Activated CD4-positive, alpha-beta T cell treated with anti-CD3 and anti-CD28 coated beads for 36 hours (primary cell): ENCODE data around the gene ABLIM1. TPM values are rescaled to one million over a fixed set of nuclear protein-coding genes. Genes with fewer than 3 reads are reported as not detected.
A peak's percentile ranks its signal among the peaks of the same experiment; 100 is the strongest.

ENCODE experiments used
- ATAC-seq: fragments of 200-7000 bp; cut with Tn5 transposase; one replicate; pipeline ENCODE4 v1.10.0; 2021; ENCODE audit warnings: mild to moderate bottlenecking, moderate library complexity
- CTCF ChIA-PET: fragments of 350-600 bp; sonication (Branson Sonifier 250); formaldehyde crosslinking; loops from one replicate; lab custom pipeline; 2021; ENCODE audit warnings: antibody characterized with exemption; lab: Charles Lee
- POLR2A ChIA-PET: fragments of 350-600 bp; sonication (Branson Sonifier 250); formaldehyde crosslinking; loops from one replicate; lab custom pipeline; 2021; ENCODE audit warnings: antibody characterized with exemption, inconsistent platforms; lab: Charles Lee
- DNase-seq: peaks from one replicate; pipeline ENCODE4 v3.0.0-alpha.2; 2020
- H3K27ac Mint-ChIP-seq: one replicate; pipeline ENCODE4 v1.8.0; 2021; ENCODE audit warnings: mixed read lengths
- H3K27me3 Mint-ChIP-seq: one replicate; pipeline ENCODE4 v1.8.0; 2021; ENCODE audit warnings: mixed read lengths
- H3K36me3 Mint-ChIP-seq: one replicate; pipeline ENCODE4 v1.8.0; 2021; ENCODE audit warnings: low read depth, mixed read lengths
- H3K4me1 Mint-ChIP-seq: one replicate; pipeline ENCODE4 v1.8.0; 2021; ENCODE audit warnings: mixed read lengths
- H3K4me3 Mint-ChIP-seq: one replicate; pipeline ENCODE4 v1.8.0; 2021; ENCODE audit warnings: mild to moderate bottlenecking, moderate library complexity, mixed read lengths
- H3K9me3 Mint-ChIP-seq: one replicate; pipeline ENCODE4 v1.8.0; 2021; ENCODE audit warnings: low read depth, mixed read lengths
- intact Hi-C, 2 experiments: fragments of 100-400 bp; cut with DNase I in 1 of 2; cut with micrococcal nuclease in 1 of 2; formaldehyde crosslinking; loops; one replicate each; pipeline versions ENCODE4 v1.14.2 to v1.15.1; 2022 to 2024; cut with DNase I, micrococcal nuclease
- total RNA-seq, 2 experiments: library from RNA; stranded (reverse); gene quantifications; one replicate each; pipeline ENCODE4 v1.2.3, GENCODE V29; 2021

The ABLIM1 gene
- total RNA-seq, 2 experiments from 2014 or later = 152 to 166 TPM

- intact Hi-C loops = no loop called here
- Mint-ChIP-seq H3K27me3 (peaks cover 8% of the 10 kb centered on the region), H3K9me3 (no peaks in the 10 kb centered on the region), H3K4me1 (peaks cover 9% of the 10 kb centered on the region), H3K4me3 (no peak overlapping the region), H3K36me3 (no peaks in the 10 kb centered on the region), H3K27ac (peak overlapping the region; percentile 58)
- CTCF ChIA-PET = interaction anchor here (0.8 to 2.0 kb wide), 4 partner anchors 9 to 84 kb away, joined by 3 to 10 read pairs (median 4); no protein-coding TSS in a partner anchor
- POLR2A ChIA-PET = no interaction called here
- ATAC-seq = peak; percentile 88
- peak; percentile 29 for DNase-seq
These were observed 269.8 kb downstream of the ABLIM1 start for GRCh38 chr10:114388275-114388674.

DNA sequence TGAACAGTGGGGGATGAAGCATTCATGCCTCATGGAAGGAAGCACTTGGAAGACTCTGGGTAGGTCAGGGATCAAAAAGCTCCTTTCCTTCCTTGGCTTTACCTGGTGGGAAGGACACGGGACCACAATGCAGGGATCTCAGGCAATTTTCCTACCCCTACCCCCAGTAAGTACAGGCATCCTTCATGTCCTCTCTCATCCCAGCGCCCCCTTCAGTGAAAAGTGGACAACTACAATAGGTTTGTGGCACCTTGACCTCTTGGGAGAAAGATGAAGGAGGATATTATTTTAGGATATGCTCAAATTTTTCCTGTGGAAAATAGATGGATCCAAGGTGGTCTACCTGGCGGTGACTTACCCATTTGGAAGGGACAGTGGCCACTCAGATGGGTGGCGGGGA, 270.3 kb downstream of the ABLIM1 start:
- ATAC-seq (no peak), DNase-seq (no peak)
- H3K27me3 Mint-ChIP-seq = peaks cover 8% of the 10 kb centered on the region
- no peak overlapping the region for H3K27ac Mint-ChIP-seq
- CTCF ChIA-PET = interaction anchor here (0.9 to 2.0 kb wide), 4 partner anchors 10 to 84 kb away, joined by 3 to 10 read pairs (median 4); no protein-coding TSS in a partner anchor
- no peaks in the 10 kb centered on the region for H3K36me3 Mint-ChIP-seq
- H3K4me1 Mint-ChIP-seq = peaks cover 9% of the 10 kb centered on the region
- intact Hi-C loops = no loop called here
- H3K9me3 Mint-ChIP-seq = no peaks in the 10 kb centered on the region
- POLR2A ChIA-PET = no interaction called here
- H3K4me3 Mint-ChIP-seq = no peak overlapping the region

- DNase-seq = no peak
- no peak for ATAC-seq
- intact Hi-C loops = no loop called here
- ChIA-PET POLR2A (no interaction called here), CTCF (interaction anchor here (1.0 kb wide), 1 partner anchor 48 kb away, joined by 3 read pairs; no protein-coding TSS in a partner anchor)
- Mint-ChIP-seq H3K36me3 (no peaks in the 10 kb centered on the region), H3K27me3 (peaks cover 11% of the 10 kb centered on the region), H3K4me1 (peaks cover 9% of the 10 kb centered on the region), H3K9me3 (no peaks in the 10 kb centered on the region), H3K4me3 (no peak overlapping the region), H3K27ac (no peak overlapping the region)
These were observed 271.6 kb downstream of the ABLIM1 start for GRCh38 chr10:114386452-114386851.

GRCh38 chr10:114385557-114385956, 272.5 kb downstream of the ABLIM1 start:
- Mint-ChIP-seq H3K4me3 (no peak overlapping the region), H3K27ac (no peak overlapping the region), H3K27me3 (peaks cover 10% of the 10 kb centered on the region), H3K9me3 (no peaks in the 10 kb centered on the region), H3K4me1 (peaks cover 9% of the 10 kb centered on the region), H3K36me3 (no peaks in the 10 kb centered on the region)
- POLR2A ChIA-PET = no interaction called here
- DNase-seq (no peak), ATAC-seq (no peak)
- CTCF ChIA-PET = interaction anchor here (1.4 kb wide), 1 partner anchor 81 kb away, joined by 7 read pairs; no protein-coding TSS in a partner anchor
- intact Hi-C loops = no loop called here

DNA sequence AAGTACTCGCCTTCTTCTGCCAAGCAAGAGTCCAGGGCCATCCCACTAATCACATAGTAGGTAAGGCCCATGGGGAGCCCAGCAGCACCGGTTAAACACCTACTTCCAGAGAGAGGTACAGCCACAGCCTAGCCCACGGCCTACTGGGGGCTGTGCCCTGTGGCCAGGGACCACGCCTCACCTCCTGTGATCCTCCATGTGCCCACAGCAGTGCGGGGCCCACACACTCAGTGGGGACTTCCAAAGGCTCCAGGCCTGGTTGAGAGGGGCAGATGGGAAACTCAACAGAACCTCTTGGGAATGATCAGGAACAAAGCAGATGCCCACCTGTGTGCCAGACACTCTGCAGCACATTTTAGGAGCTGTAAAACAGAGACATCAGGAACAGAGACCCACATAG, 273.5 kb downstream of the ABLIM1 start:
- H3K4me1 Mint-ChIP-seq = peaks cover 9% of the 10 kb centered on the region
- DNase-seq (no peak), ATAC-seq (no peak)
- no peaks in the 10 kb centered on the region for H3K36me3 Mint-ChIP-seq
- intact Hi-C loops = no loop called here
- H3K27me3 Mint-ChIP-seq = peaks cover 12% of the 10 kb centered on the region
- no peak overlapping the region for H3K27ac Mint-ChIP-seq
- ChIA-PET CTCF (interaction anchor here (1.4 kb wide), 1 partner anchor 80 kb away, joined by 7 read pairs; no protein-coding TSS in a partner anchor), POLR2A (no interaction called here)
- no peak overlapping the region for H3K4me3 Mint-ChIP-seq
- H3K9me3 Mint-ChIP-seq = no peaks in the 10 kb centered on the region

- H3K36me3 Mint-ChIP-seq = no peaks in the 10 kb centered on the region
- DNase-seq (no peak), ATAC-seq (no peak)
- H3K9me3 Mint-ChIP-seq = no peaks in the 10 kb centered on the region
- intact Hi-C loops = no loop called here
- H3K27ac Mint-ChIP-seq = no peak overlapping the region
- H3K4me3 Mint-ChIP-seq = no peak overlapping the region
- H3K4me1 Mint-ChIP-seq = peaks cover 9% of the 10 kb centered on the region
- H3K27me3 Mint-ChIP-seq = peaks cover 12% of the 10 kb centered on the region
- POLR2A ChIA-PET = no interaction called here
- CTCF ChIA-PET = no interaction called here
These were observed 273.9 kb downstream of the ABLIM1 start for GRCh38 chr10:114384181-114384580.

Other genes starting within 250 kb of the ABLIM1 start
- gene FHIP2A, start 163.5 kb upstream of the ABLIM1 start, total RNA-seq = 10 to 100 TPM; 18.4 to 18.6 TPM